Measurements from ENCODE around the gene CYP2E1.

The CYP2E1 gene

DNA sequence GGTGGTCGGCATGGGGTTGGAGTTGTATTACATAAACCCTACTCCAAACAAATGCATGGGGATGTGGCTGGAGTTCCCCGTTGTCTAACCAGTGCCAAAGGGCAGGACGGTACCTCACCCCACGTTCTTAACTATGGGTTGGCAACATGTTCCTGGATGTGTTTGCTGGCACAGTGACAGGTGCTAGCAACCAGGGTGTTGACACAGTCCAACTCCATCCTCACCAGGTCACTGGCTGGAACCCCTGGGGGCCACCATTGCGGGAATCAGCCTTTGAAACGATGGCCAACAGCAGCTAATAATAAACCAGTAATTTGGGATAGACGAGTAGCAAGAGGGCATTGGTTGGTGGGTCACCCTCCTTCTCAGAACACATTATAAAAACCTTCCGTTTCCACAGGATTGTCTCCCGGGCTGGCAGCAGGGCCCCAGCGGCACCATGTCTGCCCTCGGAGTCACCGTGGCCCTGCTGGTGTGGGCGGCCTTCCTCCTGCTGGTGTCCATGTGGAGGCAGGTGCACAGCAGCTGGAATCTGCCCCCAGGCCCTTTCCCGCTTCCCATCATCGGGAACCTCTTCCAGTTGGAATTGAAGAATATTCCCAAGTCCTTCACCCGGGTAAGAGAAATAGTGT, at the start of gene CYP2E1:
TSS of gene CYP2E1 (plus strand) at position 407 of the 632 bp plus-strand sequence. CDS start at position 440, 33 bp downstream.
- H3K4me3 ChIP-seq (ENCODE audit: low read length), result no peak within 1 kb of the TSS
- no peak for DNase-seq (ENCODE audit: low read depth)
- TF ChIP-seq, protein P1, sequence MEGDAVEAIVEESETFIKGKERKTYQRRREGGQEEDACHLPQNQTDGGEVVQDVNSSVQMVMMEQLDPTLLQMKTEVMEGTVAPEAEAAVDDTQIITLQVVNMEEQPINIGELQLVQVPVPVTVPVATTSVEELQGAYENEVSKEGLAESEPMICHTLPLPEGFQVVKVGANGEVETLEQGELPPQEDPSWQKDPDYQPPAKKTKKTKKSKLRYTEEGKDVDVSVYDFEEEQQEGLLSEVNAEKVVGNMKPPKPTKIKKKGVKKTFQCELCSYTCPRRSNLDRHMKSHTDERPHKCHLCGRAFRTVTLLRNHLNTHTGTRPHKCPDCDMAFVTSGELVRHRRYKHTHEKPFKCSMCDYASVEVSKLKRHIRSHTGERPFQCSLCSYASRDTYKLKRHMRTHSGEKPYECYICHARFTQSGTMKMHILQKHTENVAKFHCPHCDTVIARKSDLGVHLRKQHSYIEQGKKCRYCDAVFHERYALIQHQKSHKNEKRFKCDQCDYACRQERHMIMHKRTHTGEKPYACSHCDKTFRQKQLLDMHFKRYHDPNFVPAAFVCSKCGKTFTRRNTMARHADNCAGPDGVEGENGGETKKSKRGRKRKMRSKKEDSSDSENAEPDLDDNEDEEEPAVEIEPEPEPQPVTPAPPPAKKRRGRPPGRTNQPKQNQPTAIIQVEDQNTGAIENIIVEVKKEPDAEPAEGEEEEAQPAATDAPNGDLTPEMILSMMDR (IDR thresholded peaks at IDR 0.05; ENCODE audit: insufficient read depth, low read depth, low read length, missing control alignments), result no peak

DNA sequence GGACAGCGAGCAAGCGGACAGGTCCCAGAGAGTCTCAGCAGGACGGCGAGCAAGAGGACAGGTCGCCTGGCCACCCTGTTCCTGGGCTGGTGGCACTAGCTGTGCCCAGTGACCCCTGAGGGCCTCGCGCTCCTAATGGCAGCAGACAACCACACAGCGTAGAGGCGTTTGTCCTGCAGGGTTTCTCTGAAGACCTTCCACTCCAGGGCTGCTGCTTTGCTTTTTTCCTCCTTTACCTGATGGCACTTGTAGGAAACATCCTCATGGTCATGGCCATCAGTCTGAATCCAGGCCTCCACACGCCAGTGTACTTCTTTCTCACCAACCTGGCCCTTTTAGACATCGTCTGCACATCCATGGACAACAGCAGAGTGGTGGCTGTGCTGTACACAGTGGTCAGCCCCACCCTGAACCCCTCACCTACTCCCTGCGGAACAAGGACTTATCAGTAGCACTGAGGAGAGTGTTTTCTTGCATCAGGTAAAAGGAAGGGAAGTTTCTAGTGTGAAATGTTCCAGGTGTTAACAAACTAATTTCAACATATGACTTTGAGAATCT, 46.0 kb upstream of the CYP2E1 start:
- no peak for DNase-seq (ENCODE audit: low read depth)
- no peak overlapping the region for H3K4me3 ChIP-seq (ENCODE audit: low read length)
- TF ChIP-seq, protein P1 (IDR thresholded peaks at IDR 0.05; ENCODE audit: insufficient read depth, low read depth, low read length, missing control alignments), result no peak

DNA sequence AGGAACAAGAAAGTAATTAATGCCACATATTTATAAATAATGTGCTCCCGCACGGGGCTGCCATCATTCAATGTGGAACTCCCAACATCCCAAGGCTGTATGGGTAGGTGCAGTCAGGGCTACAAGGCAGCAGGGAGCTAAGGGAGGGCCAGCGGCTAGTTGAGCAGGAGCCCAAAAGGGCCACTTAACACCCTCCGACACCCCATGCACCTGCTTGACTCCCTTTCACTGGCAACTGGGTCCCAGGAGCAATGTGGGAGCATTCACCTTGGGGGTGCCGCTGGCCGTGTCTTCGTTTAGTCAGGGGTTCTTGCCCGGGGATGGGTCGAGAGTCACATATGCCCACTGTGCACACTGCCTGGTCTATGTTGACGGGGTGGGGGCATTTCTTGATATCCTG, 45.5 kb upstream of the CYP2E1 start:
- TF ChIP-seq, protein P1 (IDR thresholded peaks at IDR 0.05; ENCODE audit: insufficient read depth, low read depth, low read length, missing control alignments), result no peak
- H3K4me3 ChIP-seq (ENCODE audit: low read length), result no peak overlapping the region
- DNase-seq (ENCODE audit: low read depth), result no peak

DNA sequence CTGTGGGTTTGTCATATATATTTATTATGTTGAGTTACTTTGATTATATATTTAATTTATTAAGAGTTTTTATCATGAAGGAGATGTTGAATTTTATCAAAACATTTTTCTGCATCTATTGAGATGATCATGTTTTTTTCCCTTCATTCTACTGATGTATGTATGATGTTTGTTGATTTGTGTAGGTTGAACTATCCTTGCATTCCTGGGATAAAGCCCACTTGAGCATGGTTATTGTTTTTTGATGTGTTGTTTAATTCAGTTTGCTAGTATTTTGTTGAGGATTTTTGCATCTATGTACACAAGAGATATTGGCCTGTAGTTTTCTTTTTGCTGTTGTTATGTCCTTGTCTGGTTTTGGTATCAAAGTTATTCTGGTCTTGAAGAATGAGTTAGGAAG, 42.3 kb upstream of the CYP2E1 start:
- H3K4me3 ChIP-seq (ENCODE audit: low read length), result no peak overlapping the region
- no peak for DNase-seq (ENCODE audit: low read depth)
- TF ChIP-seq, protein P1 (IDR thresholded peaks at IDR 0.05; ENCODE audit: insufficient read depth, low read depth, low read length, missing control alignments), result no peak

DNA sequence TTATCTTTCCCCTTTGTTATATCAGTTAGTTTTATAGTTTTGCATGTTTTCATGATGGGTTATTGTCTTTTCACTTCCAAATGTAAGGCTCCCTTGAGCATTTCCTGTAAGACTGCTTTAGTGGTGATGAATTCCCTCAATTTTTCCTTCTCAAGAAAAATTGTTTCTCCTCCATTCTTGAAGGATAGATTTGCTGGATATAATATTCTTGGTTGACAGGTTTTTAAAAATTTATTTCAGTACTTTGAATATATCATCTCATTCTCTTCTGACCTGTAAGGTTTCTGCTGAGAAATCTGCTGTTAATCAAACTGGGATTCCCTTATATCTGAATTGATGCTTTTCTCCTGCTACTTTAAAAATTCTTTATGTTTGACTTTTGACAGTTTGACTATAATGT, 40.1 kb upstream of the CYP2E1 start:
- TF ChIP-seq, protein P1 (IDR thresholded peaks at IDR 0.05; ENCODE audit: insufficient read depth, low read depth, low read length, missing control alignments), result no peak

DNA sequence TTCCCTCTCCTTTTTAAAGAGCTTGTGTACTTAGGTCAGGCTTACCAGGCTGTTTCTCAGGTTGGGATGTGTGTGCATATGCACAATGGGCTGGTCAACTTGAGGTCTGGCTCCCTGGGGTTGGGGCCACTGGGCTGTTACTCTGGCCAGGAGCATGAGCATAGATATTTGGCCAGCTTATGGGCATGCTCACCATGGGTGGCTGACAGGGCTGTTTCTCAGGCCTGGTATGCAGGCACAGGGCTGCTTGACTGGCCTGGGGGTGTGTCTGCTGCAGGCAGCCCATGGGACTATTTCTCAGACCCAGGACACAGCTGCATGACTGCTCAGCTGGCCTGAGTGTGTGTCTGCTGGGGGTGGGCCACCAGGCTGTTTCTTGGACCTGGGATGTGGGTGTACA, 38.8 kb upstream of the CYP2E1 start:
- H3K4me3 ChIP-seq (ENCODE audit: low read length), result no peak overlapping the region
- no peak for DNase-seq (ENCODE audit: low read depth)
- TF ChIP-seq, protein P1 (IDR thresholded peaks at IDR 0.05; ENCODE audit: insufficient read depth, low read depth, low read length, missing control alignments), result no peak

More for the DNA sequence above, 40.1 kb upstream of the CYP2E1 start:
- H3K4me3 ChIP-seq (ENCODE audit: low read length), result no peak overlapping the region
- no peak for DNase-seq (ENCODE audit: low read depth)
